HG02588 (cell line): Measurements from ENCODE around the gene SH2D5.
"Not testable (repeated sequence)": the region's sequence is repeated elsewhere in the genome, so short reads cannot be mapped to it uniquely, and the experiment has no call there.

Source experiments
- ATAC-seq: cut with Tn5 transposase; IDR thresholded peaks from one replicate; pipeline ENCODE4 v1.9.1; 2021; ENCODE audit warnings: mild to moderate bottlenecking, moderate library complexity; ENCODE audit not compliant: unreplicated experiment

The SH2D5 gene

DNA sequence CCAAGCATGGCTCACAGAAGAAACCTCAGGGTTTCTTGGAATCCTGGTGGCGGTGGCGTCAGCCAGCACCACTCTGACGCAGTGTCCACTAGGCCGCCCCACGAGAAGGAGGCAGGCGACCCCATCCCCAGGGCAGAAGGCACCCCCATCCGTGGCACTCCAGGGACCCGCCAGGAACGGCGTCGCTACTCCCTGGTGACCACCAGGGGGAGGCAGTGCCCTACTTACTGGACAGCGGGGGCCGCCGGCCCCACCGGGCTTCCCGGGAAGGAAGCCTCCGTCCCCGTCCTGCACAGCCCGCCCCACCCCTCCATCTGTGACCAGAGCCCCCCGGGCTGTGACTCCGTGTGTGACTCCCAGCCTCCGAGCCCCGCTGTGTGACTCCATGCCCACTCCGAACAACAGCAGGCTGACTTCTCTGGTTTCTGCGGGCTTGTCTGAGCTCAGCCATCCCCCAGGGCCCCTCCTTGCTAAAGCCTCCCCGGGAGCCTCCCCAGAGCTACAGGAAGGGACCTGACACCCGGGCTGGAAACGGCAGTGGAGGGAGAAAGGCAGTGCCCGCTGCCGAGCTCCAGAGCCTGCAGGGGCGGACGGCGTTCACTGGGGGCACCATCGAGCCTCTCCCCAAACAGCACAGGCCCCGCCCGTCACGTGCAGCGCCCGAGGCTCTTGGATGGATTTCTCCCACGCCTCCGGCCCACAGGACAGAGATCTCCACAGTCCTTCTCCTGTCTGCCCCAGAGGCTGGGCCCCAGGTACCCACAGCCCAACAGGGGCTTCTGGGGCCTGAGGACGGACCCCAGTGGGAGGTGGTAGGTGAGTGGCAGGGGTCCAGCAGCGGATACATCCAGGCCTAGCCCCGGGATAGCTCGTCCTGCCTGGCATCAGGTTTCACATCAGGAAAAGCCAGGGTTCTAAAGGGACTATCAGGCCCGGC, 35.8 kb downstream of the SH2D5 start:
- no peak for ATAC-seq

DNA sequence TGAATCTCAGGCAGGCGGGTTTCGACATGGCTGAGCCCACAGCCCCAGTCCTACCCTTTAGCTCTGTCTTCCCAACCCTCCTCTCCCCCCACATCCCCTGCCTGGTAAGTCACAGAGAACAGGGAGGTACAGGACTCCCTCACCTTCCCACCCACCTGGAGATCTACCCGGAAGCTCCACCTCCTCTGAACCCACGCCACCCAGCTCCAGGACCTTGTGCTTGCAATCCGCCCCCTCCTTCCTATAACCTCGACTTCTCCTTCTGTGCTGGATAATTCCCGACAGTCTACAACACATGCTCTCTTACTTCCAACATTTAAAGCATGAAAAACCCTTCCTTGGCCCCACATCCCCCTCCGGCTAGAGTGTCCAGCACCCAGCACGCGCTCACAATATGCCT, 37.0 kb downstream of the SH2D5 start:
- ATAC-seq: no peak

DNA sequence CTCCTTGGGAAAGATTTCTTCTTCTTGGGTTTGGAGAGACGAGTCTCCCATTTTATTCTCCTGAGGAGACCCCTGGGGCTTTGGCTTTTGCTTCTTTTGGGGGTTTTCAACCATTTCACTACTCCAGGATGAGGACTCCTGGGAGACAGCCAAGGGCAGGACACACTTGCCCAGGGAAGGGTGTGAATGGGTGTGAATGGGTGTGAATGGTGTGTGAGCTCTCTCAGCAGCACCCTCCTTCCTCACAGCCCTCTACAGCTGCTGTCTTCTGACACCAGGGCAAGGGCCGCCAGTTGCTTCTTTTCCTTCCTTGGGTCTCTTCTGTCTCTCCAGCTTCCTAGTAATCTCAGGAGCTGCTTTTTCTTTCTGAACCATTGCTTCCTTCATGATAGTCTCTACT, 38.9 kb downstream of the SH2D5 start:
- no peak for ATAC-seq

DNA sequence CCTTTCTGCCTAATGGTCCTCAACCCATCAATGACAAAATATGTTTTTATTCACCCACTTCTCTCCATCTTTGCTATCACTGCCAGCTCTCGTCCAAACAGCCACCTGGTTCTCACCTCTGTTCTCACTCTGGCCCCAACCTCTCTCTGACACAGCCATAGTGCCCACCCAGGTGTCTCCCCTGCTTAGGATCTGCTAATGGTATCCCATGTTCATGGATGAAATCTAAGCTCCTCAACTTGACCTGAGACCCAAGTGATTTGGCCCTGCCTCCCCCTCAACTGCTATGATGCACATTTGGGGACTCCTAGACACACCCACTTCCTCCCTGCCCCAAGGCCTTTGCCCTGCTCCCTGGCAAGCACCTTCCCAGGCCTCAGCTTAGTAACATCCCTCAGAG, 40.6 kb downstream of the SH2D5 start:
- no peak for ATAC-seq

DNA sequence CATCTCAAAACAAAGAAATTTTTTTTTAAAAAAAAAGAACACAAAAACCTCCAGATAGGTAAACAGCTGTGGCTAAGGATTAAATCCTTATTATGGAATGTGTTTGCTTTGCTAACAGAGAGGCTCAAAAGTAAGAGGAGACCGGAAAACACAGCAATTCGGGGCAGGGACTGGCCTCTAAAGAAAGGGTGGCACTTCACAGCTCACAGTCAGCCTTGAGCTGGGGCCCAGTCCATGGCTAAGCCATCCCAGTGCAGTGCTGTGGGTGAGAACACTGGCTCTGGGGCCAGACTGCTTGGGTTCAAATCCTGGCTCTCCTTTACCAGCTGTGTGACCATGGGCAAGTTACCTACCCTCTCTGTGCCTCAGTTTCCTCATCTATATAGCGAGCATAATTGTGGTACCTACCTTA, 42.9 kb downstream of the SH2D5 start:
- no peak for ATAC-seq

DNA sequence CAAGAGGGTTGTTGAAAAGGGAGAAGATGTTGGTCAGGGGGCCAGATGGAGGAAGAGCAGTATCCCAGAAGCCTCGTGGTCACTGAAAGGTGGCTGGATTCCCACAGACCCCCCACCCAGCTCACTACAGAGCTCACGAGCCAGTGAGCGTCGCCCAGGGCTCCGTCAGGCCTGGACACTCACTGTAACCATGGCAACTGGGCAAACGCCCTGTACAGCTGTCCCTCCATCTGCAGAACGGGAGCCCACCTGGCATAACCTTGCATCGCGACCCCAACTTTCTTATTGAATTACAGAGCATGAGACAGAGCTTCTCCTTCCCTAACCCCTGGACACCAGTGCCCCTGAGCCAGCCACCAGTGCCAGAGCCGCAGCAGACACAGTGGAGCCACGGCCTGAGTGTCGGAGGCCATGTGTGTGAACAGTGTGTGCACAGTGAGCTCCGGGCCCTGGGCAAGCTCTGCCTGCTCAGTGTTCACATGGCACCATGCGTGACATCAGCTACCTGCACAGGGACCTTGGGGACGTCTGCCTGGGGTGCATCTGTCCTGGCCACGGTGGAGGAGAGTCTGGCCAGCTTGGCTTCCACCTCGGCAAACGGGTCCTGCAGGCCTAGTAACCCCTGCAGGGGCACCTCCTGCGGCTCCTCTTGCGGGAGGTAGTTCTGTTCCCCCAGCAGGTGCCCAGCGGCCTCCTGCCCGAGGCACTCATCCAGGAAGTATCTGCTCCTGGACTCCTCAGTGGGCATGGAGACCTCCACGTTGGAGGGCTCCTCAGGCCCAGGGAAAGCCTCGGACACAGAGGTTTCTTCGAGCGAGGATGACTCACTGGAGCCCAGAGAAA, 45.4 kb downstream of the SH2D5 start:
- no peak for ATAC-seq

DNA sequence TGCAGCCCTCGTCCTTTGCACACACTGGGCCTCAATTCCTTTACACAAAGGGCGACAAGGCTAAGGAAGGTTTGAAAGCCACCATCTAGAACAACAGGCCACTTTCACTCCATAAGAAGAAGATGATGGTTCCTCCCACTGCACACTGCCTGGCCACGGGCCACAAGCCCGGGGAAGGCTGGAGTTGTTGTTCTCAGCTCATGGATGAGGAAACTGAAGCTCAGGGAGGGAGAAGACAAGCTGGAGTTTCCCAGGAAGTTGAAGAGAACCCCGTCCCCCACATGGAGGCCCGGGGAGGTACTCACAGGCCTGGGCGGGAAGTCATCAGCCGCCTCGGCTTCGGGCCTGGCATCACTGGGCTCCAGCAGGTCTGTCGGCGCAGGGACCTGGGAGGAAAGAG, 46.8 kb downstream of the SH2D5 start:
- no peak for ATAC-seq

DNA sequence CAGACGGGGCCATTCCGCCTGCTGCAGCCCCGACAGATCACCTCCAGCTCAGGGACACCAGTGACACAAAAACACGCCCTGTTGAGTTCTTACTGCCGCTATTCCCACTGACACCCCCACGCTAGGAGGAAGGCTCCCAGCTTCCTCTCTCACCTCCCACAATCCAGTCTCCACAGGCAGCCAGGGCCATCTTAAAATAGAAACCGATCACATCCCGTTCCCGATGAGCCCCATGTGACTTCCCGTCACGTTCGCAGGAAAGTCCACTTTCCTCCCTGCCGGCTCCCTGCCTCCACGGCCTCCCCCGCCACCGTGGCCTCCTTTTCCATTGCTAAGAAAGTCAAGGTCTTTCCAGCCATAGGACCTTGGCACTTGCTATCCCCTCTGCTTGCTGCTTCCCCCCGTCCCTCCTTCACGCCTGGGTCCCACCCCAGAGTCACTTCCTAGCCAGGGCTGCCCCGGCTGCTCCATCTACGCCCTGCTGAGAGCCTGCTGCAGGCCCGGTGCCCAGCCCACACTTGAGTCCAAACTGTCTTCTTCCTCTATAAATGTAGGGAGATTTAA, 47.3 kb downstream of the SH2D5 start:
- ATAC-seq: no peak

DNA sequence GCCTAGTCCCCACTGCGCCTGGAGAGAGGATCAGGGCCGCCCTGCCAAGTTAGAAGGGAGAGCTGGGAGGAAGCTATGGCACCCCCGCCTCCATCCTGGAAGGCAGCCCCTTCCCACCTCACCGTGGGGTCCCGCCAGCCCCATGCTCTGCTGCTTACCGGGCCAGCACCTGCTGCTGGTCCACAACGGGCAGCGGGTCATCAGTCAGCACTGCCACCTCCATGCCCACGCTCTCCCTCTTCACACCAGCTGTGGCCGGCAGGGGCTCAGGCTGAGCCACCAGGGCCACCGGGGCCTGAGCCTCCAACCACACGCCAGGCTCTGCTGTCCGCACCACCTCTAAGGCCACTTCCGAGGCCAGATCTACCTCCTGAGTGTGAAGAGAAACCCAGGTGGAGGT, 47.9 kb downstream of the SH2D5 start:
- ATAC-seq: no peak

DNA sequence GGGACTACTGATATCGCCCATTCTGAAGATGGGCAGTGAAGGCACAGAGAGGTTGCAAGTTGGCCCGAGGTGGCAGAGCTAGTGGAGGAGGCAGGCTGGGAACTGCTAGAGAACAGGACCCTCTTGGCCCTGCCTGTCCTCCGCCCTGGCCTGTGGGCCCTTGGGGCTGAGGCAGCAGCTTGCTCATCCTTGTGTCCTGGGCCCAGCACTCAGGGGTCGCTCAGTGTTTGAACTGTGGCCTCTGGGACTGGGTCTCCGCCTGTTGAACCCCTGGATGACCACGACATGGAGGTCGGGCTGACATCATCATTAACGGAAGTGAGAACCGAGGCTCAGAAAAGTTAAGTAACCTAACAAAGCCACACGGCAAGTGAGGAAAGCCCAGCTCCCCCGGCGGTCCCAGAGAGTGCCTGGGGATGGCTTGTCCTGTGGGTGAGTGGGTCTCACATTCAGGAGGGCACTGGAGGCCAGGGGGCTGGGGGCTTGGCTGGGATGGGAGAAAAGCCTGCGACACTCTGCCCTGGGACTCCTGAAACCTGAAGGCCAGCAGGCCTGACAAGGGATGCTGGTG, 48.4 kb downstream of the SH2D5 start:
- ATAC-seq: no peak

DNA sequence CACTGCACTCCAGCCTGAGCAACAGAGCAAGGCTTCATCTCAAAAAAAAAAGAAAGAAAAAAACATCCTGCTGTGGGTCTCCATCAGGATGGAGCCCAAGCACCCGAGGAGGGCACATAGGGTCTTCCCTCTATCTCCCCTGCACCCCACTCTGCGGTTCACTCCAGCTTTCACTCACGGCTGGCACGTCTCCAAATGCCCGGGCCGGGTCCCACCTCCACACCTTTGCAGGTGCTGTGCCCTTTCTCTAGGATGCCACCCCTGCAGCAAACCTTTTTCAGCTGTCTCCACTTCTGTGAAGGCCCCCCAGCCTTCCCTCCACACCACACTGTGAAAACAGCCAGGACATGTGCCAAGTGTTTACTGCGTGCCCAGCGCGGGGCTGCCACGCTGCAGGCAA, 48.9 kb downstream of the SH2D5 start:
- no peak for ATAC-seq

DNA sequence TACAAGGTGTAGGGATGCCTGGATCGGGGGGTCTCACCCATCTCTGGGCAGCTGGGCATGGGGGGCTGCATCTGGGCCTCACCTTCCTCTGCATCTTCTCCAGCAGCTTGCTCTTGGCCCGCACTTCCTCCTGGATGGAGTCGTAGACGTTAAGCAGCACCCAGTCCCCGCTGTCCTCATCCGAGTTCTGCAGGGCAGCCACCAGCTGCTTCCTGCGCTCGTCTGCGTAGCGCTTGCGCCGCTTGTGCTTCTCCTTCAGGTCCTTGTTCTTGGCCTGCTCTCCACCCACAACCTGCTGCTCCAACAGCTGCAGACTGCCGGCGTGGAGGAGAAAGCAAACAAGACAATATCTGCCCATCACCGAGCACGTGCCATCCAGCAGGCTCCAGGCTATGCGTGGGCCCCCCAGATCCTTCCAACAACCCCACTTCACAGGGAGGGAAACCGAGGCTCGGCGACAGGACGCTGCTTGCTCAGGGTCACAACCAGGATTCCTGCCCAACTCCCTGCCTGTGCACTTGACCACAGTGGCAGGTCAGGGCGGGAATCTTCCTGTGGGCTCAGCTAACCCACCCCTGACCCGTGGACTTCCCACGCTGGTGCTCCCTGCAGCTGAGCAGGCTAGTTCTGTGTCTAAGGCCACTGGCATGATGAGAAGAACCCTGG, 49.8 kb downstream of the SH2D5 start:
- no peak for ATAC-seq

DNA sequence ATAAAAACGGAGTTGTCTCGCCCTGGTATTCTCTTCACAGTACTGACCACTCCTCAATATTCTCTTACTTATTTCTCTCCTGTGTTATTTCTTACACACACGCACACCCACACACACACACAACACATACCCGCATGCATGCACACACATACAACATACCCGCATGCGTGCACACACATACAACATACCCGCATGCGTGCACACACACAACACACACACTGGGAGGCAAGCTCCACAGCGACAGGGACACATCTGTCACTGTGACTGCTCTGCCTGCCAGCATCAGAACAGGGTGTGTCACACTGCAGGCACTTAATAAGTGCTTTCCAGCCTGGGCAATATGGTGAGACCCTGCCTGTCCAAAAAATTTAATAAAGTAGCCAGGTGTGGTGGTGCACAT, 50.5 kb downstream of the SH2D5 start:
- ATAC-seq: no peak

DNA sequence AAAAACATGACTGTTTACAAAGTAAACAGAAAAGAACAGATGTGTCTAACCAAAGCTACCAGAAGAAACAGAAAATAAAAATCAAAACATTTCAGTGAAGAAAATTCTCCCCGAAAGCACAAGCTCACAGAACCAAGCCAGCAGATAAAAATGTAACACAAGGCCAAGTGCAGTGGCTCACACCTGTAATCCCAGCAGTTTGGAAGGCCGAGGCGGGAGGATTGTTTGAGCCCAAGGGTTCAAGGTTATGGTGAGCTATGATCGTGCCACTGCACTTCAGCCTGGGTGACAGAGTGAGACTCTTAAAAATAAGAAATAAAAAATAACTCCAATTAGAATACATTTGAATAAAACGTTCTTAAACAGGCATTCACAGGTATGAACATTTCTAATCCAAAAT, 52.2 kb downstream of the SH2D5 start:
- no peak for ATAC-seq

DNA sequence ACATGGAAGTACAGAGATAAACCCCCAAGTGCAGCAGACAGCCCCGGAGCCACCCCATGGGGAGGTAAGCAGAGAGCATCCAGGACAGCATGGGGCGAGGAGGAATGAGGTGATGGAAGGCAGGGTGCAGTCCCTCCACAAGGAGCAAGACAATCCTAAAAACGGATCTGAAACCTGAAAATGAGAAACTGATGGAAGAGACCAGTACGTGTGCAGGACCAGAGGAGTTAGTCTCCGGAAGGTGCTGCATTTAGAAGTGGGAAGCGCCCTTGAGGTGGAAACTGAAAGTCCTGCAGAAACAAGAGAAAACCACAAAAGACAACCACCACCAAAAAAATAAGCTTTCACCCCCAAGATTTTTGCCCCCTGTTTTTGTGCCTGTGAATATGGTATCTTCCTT, 53.9 kb downstream of the SH2D5 start:
- no peak for ATAC-seq

DNA sequence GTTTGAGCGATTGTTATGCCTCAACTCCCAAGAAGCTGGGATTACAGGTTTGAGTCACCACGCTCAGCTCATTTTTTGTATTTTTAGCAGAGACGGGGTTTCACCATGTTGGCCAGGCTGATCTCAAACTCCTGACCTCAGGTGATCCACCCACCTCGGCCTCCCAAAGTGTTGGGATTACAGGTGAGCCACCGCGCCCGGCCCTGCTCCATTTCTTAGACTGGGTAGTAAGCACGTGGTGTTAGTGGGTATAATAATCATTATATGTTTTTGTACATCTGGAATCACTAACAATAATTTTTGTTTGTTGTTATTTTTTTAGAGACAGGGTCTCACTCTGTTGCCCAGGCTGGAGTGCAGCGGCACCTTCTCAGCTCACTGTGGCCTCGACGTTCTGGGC, 58.9 kb downstream of the SH2D5 start:
- not testable (repeated sequence) for ATAC-seq

DNA sequence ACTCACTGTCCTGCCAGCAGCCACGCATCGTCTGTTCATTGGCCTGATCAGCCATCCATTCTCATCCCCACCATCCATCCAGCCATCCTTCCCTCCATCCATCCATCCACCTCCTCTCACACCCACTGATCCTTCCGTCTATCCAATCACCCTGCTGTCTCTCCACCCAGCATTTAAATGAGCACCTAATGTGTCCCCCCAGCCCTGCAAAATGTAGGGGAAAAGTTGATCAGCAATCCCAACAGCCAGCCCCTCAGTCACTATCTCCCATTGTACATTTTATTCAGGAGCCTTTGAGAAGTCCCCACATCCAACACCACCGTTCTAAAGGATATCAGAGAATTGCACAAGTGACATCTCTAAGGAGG, 60.3 kb downstream of the SH2D5 start:
- no peak for ATAC-seq

DNA sequence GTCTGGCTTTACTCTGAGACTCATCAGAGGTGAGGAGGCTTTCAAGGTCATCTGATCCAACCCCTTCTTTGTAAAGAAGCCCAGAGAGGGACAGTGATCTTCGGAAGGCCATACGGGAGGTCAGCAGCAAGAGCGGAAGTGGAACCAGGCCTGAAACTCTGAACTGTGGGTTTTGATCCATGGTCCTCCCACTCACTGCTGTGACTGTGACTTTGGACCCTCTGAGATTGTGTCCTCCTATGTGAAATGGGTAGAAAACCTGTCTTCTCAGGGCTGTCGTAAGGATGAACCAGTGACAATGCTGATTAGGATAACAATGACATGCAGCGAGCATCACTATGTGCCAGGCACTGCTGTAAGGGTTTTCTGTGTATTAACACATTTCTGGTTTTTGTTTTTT, 61.6 kb downstream of the SH2D5 start:
- ATAC-seq: no peak
